ENCODE results near the gene PTPN1.

The PTPN1 gene

GRCh38 chr20:50580016-50580747, 70.0 kb downstream of the PTPN1 start:
- no peak for DNase-seq

- DNase-seq = no peak
Measured at GRCh38 chr20:50580842-50581544, 70.8 kb downstream of the PTPN1 start.

- DNase-seq = no peak
Measured at GRCh38 chr20:50582092-50582491, 71.9 kb downstream of the PTPN1 start.

- no peak for DNase-seq
Measured at GRCh38 chr20:50582591-50583234, 72.5 kb downstream of the PTPN1 start.

GRCh38 chr20:50583442-50584150, 73.4 kb downstream of the PTPN1 start:
- DNase-seq = no peak

- no peak for DNase-seq
Measured at GRCh38 chr20:50584687-50585086, 74.5 kb downstream of the PTPN1 start.

GRCh38 chr20:50585214-50585613, 75.0 kb downstream of the PTPN1 start:
- DNase-seq = no peak

GRCh38 chr20:50585678-50586077, 75.5 kb downstream of the PTPN1 start:
- no peak for DNase-seq

- DNase-seq = no peak
Measured at GRCh38 chr20:50586531-50587232, 76.5 kb downstream of the PTPN1 start.

GRCh38 chr20:50587291-50587961, 77.2 kb downstream of the PTPN1 start:
- DNase-seq = no peak

GRCh38 chr20:50588034-50588736, 78.0 kb downstream of the PTPN1 start:
- peak; percentile 40 for DNase-seq

GRCh38 chr20:50589548-50590347, 79.6 kb downstream of the PTPN1 start:
- DNase-seq = no peak

- no peak for DNase-seq
Measured at GRCh38 chr20:50590348-50590664, 80.1 kb downstream of the PTPN1 start.

- no peak for DNase-seq
Measured at GRCh38 chr20:50591233-50591852, 81.2 kb downstream of the PTPN1 start.

- no peak for DNase-seq
Measured at GRCh38 chr20:50592282-50593004, 82.3 kb downstream of the PTPN1 start.

- DNase-seq = no peak
Measured at GRCh38 chr20:50593005-50593335, 82.8 kb downstream of the PTPN1 start.

- DNase-seq = no peak
Measured at GRCh38 chr20:50594231-50594590, 84.0 kb downstream of the PTPN1 start.

- no peak for DNase-seq
Measured at GRCh38 chr20:50594591-50595432, 84.6 kb downstream of the PTPN1 start.

- no peak for DNase-seq
Measured at GRCh38 chr20:50595433-50595895, 85.3 kb downstream of the PTPN1 start.

Data from NCI-H526 treated with DMSO at 0.1 percent for 48 hours (cell line).